ENCODE results near the gene PRDM16. TPM values are rescaled to one million over a fixed set of nuclear protein-coding genes. Genes with fewer than 3 reads are reported as not detected.
A peak's percentile ranks its signal among the peaks of the same experiment; 100 is the strongest.

The PRDM16 gene
- total RNA-seq, 1 donor = 6.5 TPM

DNA sequence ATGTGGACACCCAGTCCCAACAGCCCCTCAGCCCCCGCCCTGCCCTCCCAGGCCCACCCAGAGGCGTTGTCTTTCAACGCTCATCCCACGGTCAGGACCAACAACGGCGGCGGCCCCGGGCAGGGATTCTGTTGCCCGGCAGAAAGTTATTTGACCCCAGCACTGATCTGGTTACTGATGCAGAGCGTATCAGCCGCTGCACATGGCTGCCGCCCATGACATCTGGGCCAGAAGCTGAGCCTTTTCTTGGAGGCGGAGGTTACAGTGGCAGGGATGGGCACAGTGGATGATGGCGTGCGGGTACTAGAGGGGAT, 258.3 kb downstream of the PRDM16 start:
- TF ChIP-seq, protein P1, sequence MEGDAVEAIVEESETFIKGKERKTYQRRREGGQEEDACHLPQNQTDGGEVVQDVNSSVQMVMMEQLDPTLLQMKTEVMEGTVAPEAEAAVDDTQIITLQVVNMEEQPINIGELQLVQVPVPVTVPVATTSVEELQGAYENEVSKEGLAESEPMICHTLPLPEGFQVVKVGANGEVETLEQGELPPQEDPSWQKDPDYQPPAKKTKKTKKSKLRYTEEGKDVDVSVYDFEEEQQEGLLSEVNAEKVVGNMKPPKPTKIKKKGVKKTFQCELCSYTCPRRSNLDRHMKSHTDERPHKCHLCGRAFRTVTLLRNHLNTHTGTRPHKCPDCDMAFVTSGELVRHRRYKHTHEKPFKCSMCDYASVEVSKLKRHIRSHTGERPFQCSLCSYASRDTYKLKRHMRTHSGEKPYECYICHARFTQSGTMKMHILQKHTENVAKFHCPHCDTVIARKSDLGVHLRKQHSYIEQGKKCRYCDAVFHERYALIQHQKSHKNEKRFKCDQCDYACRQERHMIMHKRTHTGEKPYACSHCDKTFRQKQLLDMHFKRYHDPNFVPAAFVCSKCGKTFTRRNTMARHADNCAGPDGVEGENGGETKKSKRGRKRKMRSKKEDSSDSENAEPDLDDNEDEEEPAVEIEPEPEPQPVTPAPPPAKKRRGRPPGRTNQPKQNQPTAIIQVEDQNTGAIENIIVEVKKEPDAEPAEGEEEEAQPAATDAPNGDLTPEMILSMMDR (IDR thresholded peaks at IDR 0.05; ENCODE audit: extremely low read depth, low read depth, low read length) = no peak
- no peak overlapping the region for H3K4me3 ChIP-seq (ENCODE audit: insufficient read depth, low read length)
- H3K79me2 ChIP-seq (ENCODE audit: insufficient read depth, low read length) = no peaks in the 10 kb centered on the region
- no peaks in the 10 kb centered on the region for H3K9me3 ChIP-seq (ENCODE audit: low read depth, low read length)
- no peak overlapping the region for H3K4me2 ChIP-seq (ENCODE audit: insufficient read depth, low read length)
- H3K27ac ChIP-seq (ENCODE audit: low read depth, low read length) = no peak overlapping the region
- DNase-seq (ENCODE audit: insufficient read length, low spot score, missing footprints) = peak; percentile 81
- H3K27me3 ChIP-seq (ENCODE audit: insufficient read depth, low read length) = no peaks in the 10 kb centered on the region
- no peaks in the 10 kb centered on the region for H3K4me1 ChIP-seq (ENCODE audit: insufficient read depth, low read length)
- no peak overlapping the region for H2AFZ ChIP-seq (ENCODE audit: low read length)
- no peaks in the 10 kb centered on the region for H3K36me3 ChIP-seq (ENCODE audit: insufficient read depth, low read length)
- no peaks in the 10 kb centered on the region for H4K20me1 ChIP-seq (ENCODE audit: insufficient read depth, low read length)

DNA sequence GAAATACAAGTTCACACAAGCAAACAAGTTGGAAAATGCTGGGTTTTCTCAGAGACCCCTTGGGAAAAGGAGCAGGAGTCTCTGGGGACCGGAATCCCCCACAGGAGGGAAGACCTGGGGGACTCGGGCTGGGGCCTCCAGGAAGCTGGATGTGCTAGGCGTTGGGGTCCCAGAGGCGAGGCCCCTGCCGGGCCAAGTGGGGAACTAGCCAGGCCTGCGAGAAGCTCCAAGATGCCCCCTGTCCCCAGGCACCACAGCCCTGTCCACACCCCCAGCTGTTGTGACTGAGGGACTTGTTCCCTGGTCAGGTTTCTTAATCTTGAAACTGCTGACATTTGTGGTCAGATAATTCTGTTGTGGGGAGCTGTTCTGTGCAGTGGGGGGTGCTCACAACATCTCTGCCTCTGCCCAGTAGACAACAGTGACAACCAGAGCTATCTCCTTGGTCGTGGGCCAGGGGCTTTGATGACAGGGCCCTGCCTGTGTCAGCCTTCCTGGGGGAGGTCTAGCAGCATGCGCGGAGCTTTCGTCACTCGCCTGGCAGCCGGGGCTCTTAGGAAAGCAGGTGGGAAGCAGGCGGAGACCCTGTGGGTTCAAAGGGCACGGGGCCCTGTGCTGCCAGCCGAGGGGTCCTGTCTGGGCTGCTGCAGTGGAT, 259.1 kb downstream of the PRDM16 start:
- Histone ChIP-seq H3K4me2 (ENCODE audit: insufficient read depth, low read length) (no peak overlapping the region), H3K4me1 (ENCODE audit: insufficient read depth, low read length) (no peaks in the 10 kb centered on the region), H3K27ac (ENCODE audit: low read depth, low read length) (no peak overlapping the region)

DNA sequence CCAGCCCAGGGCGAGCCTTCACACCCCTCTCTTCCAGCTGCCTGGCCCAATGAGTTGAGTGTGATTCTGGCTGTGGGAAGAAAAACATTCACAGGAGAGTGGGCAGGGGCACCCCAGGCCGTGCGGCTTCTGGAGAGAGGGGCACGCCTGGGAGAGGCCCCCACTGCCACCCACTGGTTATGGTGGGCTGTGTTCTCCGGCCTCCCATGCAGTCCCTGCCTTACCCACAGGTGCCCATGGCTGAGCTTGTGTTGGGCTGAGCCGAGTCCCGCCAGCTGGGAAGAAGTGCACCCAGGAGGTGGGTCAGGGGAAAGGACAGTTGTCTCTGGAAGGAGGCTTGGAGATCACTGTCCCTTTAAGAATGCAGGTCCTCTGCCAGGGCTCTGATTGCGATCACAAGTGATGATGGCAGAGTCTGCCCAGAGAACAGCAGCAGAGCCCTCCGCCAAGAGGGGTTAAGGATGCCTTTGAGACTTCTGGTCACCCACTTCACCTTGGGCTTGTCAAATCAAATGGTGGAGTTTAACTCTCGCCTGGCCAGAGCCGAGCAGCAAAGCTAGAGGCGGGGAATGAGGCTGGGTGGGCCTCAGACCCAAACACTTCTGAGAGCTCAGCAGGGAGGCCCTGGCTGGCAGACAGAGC, 260.8 kb downstream of the PRDM16 start:
- Histone ChIP-seq H3K27me3 (ENCODE audit: insufficient read depth, low read length) (no peaks in the 10 kb centered on the region), H3K27ac (ENCODE audit: low read depth, low read length) (no peak overlapping the region), H3K4me1 (ENCODE audit: insufficient read depth, low read length) (no peaks in the 10 kb centered on the region), H2AFZ (ENCODE audit: low read length) (no peak overlapping the region), H3K4me2 (ENCODE audit: insufficient read depth, low read length) (no peak overlapping the region), H4K20me1 (ENCODE audit: insufficient read depth, low read length) (no peaks in the 10 kb centered on the region), H3K36me3 (ENCODE audit: insufficient read depth, low read length) (no peaks in the 10 kb centered on the region), H3K9me3 (ENCODE audit: low read depth, low read length) (no peaks in the 10 kb centered on the region), H3K79me2 (ENCODE audit: insufficient read depth, low read length) (no peaks in the 10 kb centered on the region), H3K4me3 (ENCODE audit: insufficient read depth, low read length) (no peak overlapping the region)
- DNase-seq (ENCODE audit: insufficient read length, low spot score, missing footprints) = no peak
- TF ChIP-seq, protein P1 (IDR thresholded peaks at IDR 0.05; ENCODE audit: extremely low read depth, low read depth, low read length) = no peak

More for the DNA sequence above, 259.1 kb downstream of the PRDM16 start:
- TF ChIP-seq, protein P1 (IDR thresholded peaks at IDR 0.05; ENCODE audit: extremely low read depth, low read depth, low read length) = no peak
- H3K36me3 ChIP-seq (ENCODE audit: insufficient read depth, low read length) = no peaks in the 10 kb centered on the region
- H3K9me3 ChIP-seq (ENCODE audit: low read depth, low read length) = no peaks in the 10 kb centered on the region
- no peaks in the 10 kb centered on the region for H3K79me2 ChIP-seq (ENCODE audit: insufficient read depth, low read length)
- no peak overlapping the region for H3K4me3 ChIP-seq (ENCODE audit: insufficient read depth, low read length)
- no peaks in the 10 kb centered on the region for H3K27me3 ChIP-seq (ENCODE audit: insufficient read depth, low read length)
- DNase-seq (ENCODE audit: insufficient read length, low spot score, missing footprints) = no peak
- no peaks in the 10 kb centered on the region for H4K20me1 ChIP-seq (ENCODE audit: insufficient read depth, low read length)
- no peak overlapping the region for H2AFZ ChIP-seq (ENCODE audit: low read length)

DNA sequence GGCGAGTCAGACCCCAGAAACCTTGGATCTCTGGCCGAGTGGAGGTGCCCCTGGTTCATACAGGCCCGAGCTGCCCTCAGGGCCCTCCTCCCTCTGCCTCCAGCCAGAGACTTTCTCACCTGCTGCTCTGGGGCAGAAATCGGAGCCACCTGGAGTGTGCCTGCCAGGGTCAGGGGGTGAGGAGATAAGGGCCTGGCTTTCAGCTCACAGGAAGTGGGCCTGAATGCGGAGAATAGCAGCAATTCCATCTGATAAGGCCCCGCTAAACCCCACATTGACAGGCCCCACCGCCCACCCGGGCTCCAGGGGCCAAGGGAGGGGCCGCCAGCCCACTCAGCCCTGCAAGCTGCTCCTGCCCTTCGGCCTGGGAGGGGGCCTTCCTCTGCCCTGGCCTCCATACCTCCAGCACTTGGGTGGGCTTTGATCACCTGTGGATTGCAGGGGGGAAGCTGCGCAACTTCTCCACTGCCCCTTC, 261.8 kb downstream of the PRDM16 start:
- no peak overlapping the region for H3K4me2 ChIP-seq (ENCODE audit: insufficient read depth, low read length)
- H3K4me3 ChIP-seq (ENCODE audit: insufficient read depth, low read length) = no peak overlapping the region
- TF ChIP-seq, protein P1 (IDR thresholded peaks at IDR 0.05; ENCODE audit: extremely low read depth, low read depth, low read length) = no peak
- no peaks in the 10 kb centered on the region for H3K27me3 ChIP-seq (ENCODE audit: insufficient read depth, low read length)
- H3K4me1 ChIP-seq (ENCODE audit: insufficient read depth, low read length) = no peaks in the 10 kb centered on the region
- no peaks in the 10 kb centered on the region for H3K79me2 ChIP-seq (ENCODE audit: insufficient read depth, low read length)
- H2AFZ ChIP-seq (ENCODE audit: low read length) = no peak overlapping the region
- H4K20me1 ChIP-seq (ENCODE audit: insufficient read depth, low read length) = no peaks in the 10 kb centered on the region
- H3K27ac ChIP-seq (ENCODE audit: low read depth, low read length) = no peak overlapping the region
- no peak for DNase-seq (ENCODE audit: insufficient read length, low spot score, missing footprints)
- no peaks in the 10 kb centered on the region for H3K36me3 ChIP-seq (ENCODE audit: insufficient read depth, low read length)
- no peaks in the 10 kb centered on the region for H3K9me3 ChIP-seq (ENCODE audit: low read depth, low read length)

All from osteoblast (primary cell).